Smooth muscle cell (in vitro differentiated cells): ENCODE measurements around the gene CRY2. TPM values are rescaled to one million over a fixed set of nuclear protein-coding genes. Genes with fewer than 3 reads are reported as not detected.
A peak's percentile ranks its signal among the peaks of the same experiment; 100 is the strongest.

Experiments used
- DNase-seq: peaks from one replicate; lab custom pipeline; 2025; ENCODE audit not compliant: unreplicated experiment; lab: John Stamatoyannopoulos, UW
- H2AFZ ChIP-seq: fragments of 200-600 bp; sonication (generic); 2 replicates; pipeline ENCODE4 v1.6.0; 2016; ENCODE audit warnings: antibody characterized with exemption, low read depth, mild to moderate bottlenecking
- H3F3A ChIP-seq: fragments of 200-600 bp; sonication (generic); 2 replicates; pipeline ENCODE4 v1.6.0; 2017; ENCODE audit warnings: antibody characterized with exemption, low read depth
- H3K27ac ChIP-seq: fragments of 200-600 bp; sonication (generic); 2 replicates; pipeline ENCODE4 v1.5.1; 2016; ENCODE audit warnings: low read depth, mild to moderate bottlenecking
- H3K27me3 ChIP-seq: fragments of 200-600 bp; sonication (generic); 2 replicates; pipeline ENCODE4 v1.6.1; 2016; ENCODE audit warnings: low read depth, mild to moderate bottlenecking
- H3K36me3 ChIP-seq: fragments of 200-600 bp; sonication (generic); 2 replicates; pipeline ENCODE4 v1.5.1; 2016; ENCODE audit warnings: low read depth
- H3K4me1 ChIP-seq: fragments of 200-600 bp; sonication (generic); 2 replicates; pipeline ENCODE4 v1.5.1; 2016; ENCODE audit warnings: low read depth
- H3K4me2 ChIP-seq: fragments of 200-600 bp; sonication (generic); 2 replicates; pipeline ENCODE4 v1.6.0; 2016; ENCODE audit warnings: mild to moderate bottlenecking
- H3K4me3 ChIP-seq: fragments of 200-600 bp; sonication (generic); 2 replicates; pipeline ENCODE4 v1.5.1; 2016; ENCODE audit warnings: mild to moderate bottlenecking
- H3K79me2 ChIP-seq: fragments of 200-600 bp; sonication (generic); 2 replicates; pipeline ENCODE4 v1.6.0; 2016; ENCODE audit warnings: low read depth, mild to moderate bottlenecking
- H3K9ac ChIP-seq: fragments of 200-600 bp; sonication (generic); 2 replicates; pipeline ENCODE4 v1.6.0; 2016; ENCODE audit warnings: low read depth
- H3K9me3 ChIP-seq: fragments of 200-600 bp; sonication (generic); replicated peaks from 2 replicates; pipeline ENCODE4 v1.5.1; 2016; ENCODE audit warnings: low read depth
- H4K20me1 ChIP-seq: fragments of 200-600 bp; sonication (generic); 2 replicates; pipeline ENCODE4 v1.6.0; 2016; ENCODE audit warnings: low read depth
- CTCF ChIP-seq: fragments of 200-600 bp; sonication (generic); IDR thresholded peaks from 2 replicates; pipeline ENCODE4 v1.5.1; 2017; ENCODE audit warnings: borderline replicate concordance, mild to moderate bottlenecking, antibody characterized with exemption; ENCODE audit not compliant: insufficient read depth, poor library complexity, severe bottlenecking
- WGBS: methylation state at CpG from one replicate; pipeline ENCODE4 v1.1.7; 2016; ENCODE audit warnings: low lambda C conversion rate; 5-methylcytosine and 5-hydroxymethylcytosine counted together
- polyA plus RNA-seq: library from polyadenylated mRNA; unstranded; fragments of >200 nt; fragmentation: Nextera tagmentation; extraction: Ambion mirVana; gene quantifications from 2 replicates; pipeline ENCODE4 v1.2.1, GENCODE V29; 2016
- total RNA-seq: library from RNA; depleted of rRNA; stranded (reverse); fragments of >200 nt; gene quantifications from 2 replicates; pipeline ENCODE4 v1.2.3, GENCODE V29; 2014

CRY2 gene
- total and polyA plus RNA-seq, 2 experiments from 2014 or later = 26.1 to 30.3 TPM

- no peak for DNase-seq
- Histone ChIP-seq H3K36me3 (no peaks in the 10 kb centered on the region), H3K4me2 (peak overlapping the region; percentile 95)
These were observed 70.0 kb downstream of the CRY2 start for GRCh38 chr11:45917286-45917622.

GRCh38 chr11:45917623-45918330, 70.5 kb downstream of the CRY2 start, which contains the start of gene PEX16:
PEX16 (minus strand) TSS chr11:45917877; CDS start chr11:45917811, 66 bp downstream.
- H3K4me1 ChIP-seq = peaks cover 30% of the 10 kb centered on the region
- DNase-seq = peak; percentile 79
- peak within 1 kb of the TSS; percentile 95 for H3K4me2 ChIP-seq
- H3K27me3 ChIP-seq = peaks cover 24% of the 10 kb centered on the region
- peaks cover 8% of the 10 kb centered on the region for H3K79me2 ChIP-seq
- H3K27ac ChIP-seq = peak within 1 kb of the TSS; percentile 79
- no peak for TF ChIP-seq CTCF
- peak within 1 kb of the TSS; percentile 85 for H3K9ac ChIP-seq
- no peaks in the 10 kb centered on the region for H4K20me1 ChIP-seq
- no peaks in the 10 kb centered on the region for H3F3A ChIP-seq
- H3K4me3 ChIP-seq = peak within 1 kb of the TSS; percentile 80
- H3K36me3 ChIP-seq = no peaks in the 10 kb centered on the region
- no peaks in the 10 kb centered on the region for H3K9me3 ChIP-seq
- H2AFZ ChIP-seq = peak within 1 kb of the TSS; percentile 64
- 1% methylated on average over 45 of the region's 45 CpGs for WGBS

More at GRCh38 chr11:45917286-45917622, 70.0 kb downstream of the CRY2 start:
- Histone ChIP-seq H3K9ac (peak overlapping the region; percentile 85), H3K27me3 (peaks cover 18% of the 10 kb centered on the region), H3K27ac (peak overlapping the region; percentile 79), H4K20me1 (no peaks in the 10 kb centered on the region), H3F3A (no peaks in the 10 kb centered on the region), H3K4me1 (peaks cover 29% of the 10 kb centered on the region), H3K79me2 (peaks cover 8% of the 10 kb centered on the region), H2AFZ (no peak overlapping the region), H3K9me3 (no peaks in the 10 kb centered on the region), H3K4me3 (peak overlapping the region; percentile 80)
- 13% methylated on average over 13 of the region's 16 CpGs for WGBS
- no peak for TF ChIP-seq CTCF

- Histone ChIP-seq H3K9ac (peak overlapping the region; percentile 47), H4K20me1 (no peaks in the 10 kb centered on the region), H2AFZ (peak overlapping the region; percentile 64), H3K4me1 (peaks cover 30% of the 10 kb centered on the region), H3K27me3 (peaks cover 30% of the 10 kb centered on the region), H3K4me2 (peak overlapping the region; percentile 95), H3K36me3 (no peaks in the 10 kb centered on the region), H3K9me3 (no peaks in the 10 kb centered on the region), H3K79me2 (peaks cover 8% of the 10 kb centered on the region), H3K4me3 (peak overlapping the region; percentile 80), H3F3A (no peaks in the 10 kb centered on the region), H3K27ac (peak overlapping the region; percentile 79)
- WGBS = under 1% methylated on average over 38 of the region's 38 CpGs
- peak; percentile 63 for DNase-seq
- TF ChIP-seq CTCF = no peak
These were observed 71.2 kb downstream of the CRY2 start for GRCh38 chr11:45918331-45918941.
